ENCODE data around the gene RAB31.
"Not testable (repeated sequence)": the region's sequence is repeated elsewhere in the genome, so short reads cannot be mapped to it uniquely, and the experiment has no call there.

The RAB31 gene

DNA sequence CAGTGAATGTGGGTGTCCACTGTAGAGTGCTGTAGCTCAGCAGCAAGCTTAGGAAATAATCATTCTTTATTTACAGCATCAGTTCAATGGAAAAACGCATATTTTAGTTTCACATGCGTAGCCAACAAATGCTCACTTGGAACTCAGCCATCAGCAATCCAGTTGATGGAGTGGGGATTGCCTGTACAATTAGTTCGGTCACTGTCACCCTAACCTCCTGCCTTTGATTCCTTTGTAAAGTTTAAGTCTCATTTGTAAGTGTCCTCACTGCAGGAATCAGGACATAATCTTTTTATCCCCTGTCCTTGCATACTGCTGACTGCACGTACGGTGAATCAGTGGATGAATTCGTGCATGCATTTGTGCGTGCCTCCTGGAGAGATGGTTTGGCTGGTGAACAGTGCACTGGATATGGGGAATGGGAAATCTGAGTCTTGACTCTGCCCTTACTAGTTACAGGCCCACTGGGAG lies 55.9 kb downstream of the RAB31 start:
- peak; percentile 5 for DNase-seq

DNA sequence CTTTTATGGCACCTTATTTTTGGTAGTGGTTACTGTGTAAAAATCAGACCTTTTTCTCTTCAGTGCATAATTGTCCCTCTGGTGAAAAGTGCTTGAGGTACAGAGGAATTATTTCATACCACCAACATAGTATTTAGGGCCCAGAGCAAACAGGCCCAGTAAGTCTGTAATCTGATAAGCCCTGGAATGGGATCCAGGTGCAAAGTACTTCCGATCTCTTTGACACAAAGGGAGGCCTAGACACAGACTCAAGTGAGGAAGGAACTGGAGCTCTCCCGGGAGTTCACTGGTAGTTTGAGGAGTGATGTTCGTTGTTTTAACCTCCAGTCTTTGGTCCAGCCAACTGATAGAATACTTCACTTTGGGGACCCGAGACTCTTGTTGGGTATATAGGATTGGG lies 57.4 kb downstream of the RAB31 start:
- no peak for DNase-seq

DNA sequence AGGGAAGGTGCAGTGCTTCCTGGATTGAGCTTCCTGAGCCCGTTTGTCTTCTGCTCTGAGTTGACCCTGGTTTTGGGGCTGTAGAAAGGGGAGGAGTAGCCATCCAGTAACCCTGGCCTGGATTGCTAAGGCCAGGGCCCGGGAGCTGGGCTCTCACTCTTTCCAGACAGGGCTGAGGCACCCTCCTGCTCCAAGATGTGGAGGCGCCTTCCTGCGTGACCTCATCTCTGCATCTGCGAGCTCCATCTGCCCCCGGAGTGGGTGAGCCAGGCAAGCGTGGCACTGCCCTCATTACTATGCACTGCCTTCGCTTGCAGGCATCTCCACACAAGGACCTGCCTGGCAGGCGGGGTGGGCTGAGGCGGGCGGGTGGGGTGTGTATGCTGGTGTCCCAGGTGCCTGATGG lies 58.0 kb downstream of the RAB31 start:
- no peak for DNase-seq

DNA sequence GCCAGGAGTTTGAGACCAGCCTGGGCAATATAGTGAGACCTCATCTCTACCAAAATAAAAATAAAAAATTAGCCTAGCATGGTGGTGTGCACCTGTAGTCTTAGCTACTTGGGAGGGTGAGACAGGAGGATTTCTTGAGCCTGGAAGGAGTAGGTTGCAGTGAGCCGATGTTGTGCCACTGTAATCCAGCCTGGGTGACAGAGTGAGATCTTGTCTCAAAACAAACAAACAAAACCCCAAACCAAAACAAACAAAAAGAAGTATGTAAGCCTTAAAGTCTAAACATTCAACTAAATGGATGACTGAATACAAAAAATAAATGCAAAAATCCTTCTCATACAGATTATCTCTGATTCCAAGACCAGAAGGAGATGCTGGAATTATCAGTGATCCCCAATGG lies 58.6 kb downstream of the RAB31 start:
- no peak for DNase-seq

DNA sequence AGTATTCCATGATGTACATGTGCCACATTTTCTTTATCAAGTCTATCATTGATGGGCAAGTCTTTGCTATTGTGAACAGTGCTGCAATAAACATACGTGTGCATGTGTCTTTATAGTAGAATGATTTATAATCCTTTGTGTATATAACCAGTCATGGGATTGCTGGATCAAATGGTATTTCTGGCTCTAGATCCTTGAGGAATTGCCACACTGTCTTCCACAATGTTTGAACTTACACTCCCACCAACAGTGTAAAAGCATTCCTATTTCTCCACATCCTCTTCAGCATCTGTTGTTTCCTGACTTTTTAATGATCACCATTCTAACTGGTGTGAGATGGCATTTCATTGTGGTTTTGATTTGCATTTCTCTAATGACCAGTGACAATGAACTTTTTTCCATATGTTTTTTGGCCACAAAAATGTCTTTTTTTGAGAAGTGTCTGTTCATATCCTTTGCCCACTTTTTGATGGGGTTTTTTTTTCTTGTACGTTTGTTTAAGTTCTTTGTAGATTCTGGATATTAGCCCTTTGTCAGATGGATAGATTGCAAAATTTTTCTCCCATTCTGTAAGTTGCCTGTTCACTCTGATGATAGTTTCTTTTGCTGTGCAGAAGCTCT lies 60.1 kb downstream of the RAB31 start:
- not testable (repeated sequence) for DNase-seq

DNA sequence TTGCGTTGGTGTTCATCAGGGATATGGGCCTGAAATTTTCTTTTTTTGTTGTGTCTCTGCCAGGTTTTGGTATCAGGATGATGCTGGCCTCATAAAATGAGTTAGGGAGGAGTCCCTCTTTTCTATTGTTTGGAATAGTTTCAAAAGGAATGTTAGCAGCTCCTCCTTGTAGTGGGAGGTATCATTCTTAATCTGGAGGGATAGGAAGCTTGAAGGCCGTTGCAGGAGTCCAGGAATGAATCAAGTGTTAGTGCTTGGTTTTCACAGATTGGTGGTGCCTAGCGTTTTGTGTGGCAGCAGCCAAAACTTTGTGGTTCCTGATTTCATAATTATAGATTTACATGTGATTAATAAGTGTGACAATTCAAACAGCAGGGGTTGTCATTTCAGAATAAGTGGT lies 62.0 kb downstream of the RAB31 start:
- not testable (repeated sequence) for DNase-seq

DNA sequence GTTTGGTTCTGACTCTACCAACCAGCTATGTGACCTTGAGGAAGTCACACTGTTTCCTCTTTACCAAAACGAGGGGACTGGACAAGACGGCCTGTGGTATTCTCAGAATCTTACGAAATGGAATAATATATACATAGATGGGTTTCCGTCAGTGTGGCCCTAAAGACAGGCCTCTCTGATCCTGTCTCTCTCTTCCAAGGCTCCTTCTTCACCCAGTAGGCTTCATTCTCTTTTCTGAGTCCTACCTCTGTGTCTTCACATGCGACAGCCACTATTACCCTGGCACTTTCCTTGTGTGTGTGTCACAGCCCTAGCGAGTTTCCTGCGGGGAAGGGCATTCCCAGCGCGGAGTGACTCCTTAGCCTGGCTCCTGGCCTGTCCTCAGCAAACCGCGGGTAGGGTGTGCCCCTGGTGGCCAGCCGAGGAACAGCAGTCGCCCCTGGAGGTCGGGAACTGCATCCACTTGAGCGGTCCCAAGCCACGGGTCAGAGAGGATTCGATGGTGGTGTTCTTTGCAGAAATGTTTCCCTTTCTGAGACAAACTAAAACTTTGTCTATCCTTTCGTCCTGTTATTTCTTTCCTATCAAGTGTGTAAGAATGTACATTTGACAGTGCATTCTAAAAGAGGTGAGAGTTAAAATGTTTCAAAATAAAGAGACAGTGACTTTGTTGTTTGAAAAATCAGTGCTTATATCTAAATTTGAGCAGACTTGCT lies 63.3 kb downstream of the RAB31 start:
- no peak for DNase-seq

DNA sequence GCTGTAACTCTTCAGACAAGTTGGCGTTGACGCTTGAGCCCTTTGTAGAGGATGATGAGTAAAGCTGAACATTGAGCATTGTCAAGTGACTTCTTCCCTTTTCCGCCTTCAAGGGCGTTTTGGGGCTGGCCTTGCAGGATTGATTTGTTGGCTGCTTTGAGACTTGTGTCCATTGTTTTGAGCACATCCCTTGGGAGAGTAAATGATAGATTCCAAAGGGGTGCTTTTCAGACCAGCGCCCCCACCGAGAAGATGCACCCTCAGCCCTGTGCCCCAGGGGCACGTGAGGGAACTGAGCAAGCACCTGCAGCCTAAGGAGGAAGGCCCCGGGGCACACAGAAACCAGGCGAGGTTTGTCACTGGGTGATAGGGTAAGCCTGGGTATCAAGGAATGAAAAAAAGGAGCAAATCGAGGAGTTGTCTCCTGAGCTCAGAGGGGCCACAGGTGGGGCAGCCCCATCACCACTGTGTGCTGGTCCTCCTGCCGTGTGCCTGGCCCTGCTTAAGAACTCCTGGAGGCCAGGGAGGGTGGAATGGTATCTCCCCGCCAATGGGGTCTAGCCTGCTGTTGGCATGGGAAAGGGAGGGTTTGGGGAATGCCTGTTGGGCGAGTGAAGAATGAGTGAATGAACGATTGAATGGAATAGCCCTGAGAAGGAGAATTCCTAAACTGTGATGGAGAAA lies 64.0 kb downstream of the RAB31 start:
- DNase-seq = no peak

DNA sequence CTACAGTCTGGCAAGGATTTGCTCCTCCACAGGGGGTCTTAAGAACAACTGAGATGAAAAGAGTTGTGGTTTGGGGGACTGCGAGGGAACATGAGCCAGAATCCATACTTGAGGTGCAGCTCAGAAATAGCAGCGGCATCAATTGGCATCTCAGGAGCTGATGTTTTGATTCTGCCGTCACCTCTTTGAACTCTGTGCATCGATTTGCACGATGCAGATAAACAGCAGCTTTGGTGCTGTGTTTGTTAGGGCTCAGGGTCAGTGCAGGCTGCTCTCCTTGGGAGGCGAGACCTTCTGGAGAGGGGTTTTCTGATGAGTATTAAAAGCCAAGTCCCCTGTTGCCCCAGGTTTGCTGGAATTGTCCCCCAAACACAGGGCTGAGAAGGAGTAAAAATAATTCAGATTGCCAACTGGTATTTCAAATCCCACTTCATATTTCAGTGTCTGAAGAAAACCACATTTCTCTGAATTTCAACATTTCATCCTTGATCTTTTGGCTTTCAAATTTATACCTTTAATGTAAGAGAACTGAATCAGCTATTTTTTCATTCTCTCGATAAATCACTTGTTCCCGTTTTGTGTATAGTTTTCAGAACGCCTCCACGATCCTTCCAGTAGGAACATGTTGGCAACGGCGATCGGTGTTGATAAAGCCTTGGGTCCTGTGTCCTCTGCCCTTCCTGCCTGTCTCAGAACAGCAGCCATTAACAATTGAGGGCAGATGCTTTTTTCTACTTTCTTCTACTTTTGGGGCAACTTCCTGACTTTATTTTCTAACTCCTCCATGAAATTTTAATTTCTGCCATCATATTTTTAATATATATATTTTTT lies 65.0 kb downstream of the RAB31 start:
- no peak for DNase-seq

DNA sequence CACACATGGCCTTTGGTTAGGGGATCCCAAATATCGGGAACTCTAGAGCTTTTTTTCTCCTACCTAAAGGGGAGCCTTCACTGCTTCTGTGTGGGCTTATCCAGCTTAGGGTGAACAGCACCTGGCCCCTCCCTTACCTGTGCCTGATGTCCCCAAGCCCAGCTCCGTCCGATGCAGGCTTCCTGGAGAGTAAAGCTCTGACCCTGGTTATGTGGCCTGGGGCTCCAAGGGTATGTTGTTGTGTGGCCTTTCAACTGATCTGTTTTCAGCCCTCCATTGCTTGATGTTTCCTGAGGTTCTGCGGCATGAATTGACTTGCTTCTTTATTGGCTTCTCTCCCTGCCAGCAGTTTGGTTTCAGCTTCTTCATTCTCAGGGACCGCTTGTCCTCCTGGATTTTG lies 66.0 kb downstream of the RAB31 start:
- DNase-seq = no peak

DNA sequence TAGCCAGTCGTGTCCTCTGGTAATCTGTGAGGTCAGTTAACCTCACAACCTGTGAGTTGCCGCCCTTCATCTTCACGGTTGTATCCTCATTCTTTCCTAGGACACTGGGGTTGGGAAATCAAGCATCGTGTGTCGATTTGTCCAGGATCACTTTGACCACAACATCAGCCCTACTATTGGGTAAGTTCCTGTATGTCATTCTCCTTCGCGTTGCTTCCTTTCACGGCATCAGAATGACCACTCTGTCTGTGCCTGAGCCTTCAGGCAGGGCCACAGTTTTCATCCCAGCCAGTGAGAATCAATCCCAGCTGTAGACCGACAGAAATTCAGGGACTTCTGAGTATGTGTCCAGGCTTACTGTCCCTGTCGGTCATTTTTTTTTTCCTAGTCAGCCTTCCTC lies 67.1 kb downstream of the RAB31 start:
- no peak for DNase-seq

DNA sequence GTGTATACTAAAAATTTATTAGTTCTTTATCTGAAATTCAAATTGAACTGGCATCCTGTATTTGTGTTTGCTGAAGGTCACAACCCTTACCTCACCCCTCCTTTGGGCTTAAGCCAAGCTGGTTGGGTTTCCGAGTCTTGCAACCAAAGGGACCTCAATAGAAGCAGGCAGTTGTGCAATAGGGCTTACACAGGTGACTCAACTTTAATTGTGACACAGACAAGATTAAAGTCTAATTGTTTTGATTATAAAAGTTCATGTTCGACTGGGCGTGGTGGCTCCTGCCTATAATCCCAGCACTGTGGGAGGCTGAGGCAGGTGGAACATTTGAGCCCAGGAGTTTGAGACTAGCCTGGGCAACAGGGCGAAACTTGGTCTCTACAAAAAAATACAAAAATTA lies 71.5 kb downstream of the RAB31 start:
- DNase-seq = no peak

DNA sequence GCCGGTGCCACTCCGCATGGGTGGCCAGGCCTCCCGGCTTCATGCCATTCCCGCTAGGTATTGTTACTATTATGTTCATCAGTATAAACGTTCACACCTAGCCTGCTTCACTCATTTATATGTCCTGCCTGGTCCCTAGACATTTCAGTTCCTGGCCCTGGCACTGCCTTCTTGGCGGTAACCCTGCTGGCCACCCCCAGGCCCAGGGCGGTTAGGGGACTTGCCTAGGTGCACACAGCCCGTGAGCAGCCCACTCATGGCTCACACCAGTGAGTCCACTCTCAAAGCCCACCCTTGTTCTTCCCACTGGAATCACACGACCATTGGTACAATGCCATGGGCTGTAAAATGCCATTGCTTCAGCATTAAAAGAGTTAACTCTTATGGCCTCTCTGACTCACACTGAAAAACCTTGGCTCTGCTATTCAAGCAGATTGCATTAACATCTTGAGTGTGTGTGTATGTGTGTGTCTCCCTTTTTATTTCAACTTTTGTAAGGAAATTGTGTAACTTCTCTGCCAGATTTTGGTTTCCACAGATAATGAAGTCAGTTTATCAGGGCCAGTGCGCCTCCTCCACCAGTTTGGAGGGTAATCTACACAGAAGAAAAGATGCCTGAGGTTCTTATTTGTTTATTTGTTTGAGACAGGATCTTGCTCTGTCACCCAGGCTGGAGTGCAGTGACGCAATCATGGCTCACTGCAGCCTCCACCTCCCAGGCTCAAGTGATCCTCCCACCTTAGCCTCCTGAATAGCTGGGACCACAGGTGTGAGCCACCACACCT lies 74.2 kb downstream of the RAB31 start:
- DNase-seq = peak; percentile 3

DNA sequence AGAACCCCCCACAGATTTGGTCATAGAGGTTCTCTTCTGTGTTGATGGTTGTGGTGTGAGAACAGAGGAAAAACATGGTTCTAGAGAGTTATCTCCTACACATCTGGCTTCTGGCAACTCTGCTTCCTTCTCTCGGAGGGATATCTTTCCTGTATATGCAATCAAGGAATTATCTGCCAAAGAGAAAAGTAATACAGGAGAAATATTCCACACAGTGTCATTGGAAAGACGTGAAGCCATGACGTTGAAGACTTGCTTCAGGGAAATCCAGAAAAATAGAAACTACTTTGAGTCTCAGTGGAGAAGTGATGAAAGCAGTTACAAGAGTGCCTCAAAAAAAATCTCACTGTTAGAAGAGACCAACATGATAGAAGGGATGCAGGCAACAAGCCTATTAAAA lies 78.5 kb downstream of the RAB31 start:
- DNase-seq = no peak

DNA sequence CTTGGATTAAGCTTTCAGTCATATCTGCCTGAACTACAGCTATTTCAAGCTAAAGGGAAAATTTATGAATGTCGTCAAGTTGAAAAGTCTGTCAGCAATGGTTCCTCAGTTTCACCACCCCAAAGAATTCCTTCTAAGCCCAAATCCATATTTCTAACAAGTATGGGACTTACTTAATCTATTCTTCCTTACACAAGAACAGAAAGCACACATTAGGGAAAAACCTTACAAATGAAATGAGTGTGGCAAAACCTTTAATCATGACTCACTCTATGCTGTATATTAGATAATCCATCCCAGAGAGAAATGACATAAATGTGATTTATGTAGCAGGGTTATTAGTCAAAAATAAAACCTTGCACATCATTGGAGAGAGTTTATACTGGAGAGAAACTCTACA lies 78.9 kb downstream of the RAB31 start:
- DNase-seq = no peak

DNA sequence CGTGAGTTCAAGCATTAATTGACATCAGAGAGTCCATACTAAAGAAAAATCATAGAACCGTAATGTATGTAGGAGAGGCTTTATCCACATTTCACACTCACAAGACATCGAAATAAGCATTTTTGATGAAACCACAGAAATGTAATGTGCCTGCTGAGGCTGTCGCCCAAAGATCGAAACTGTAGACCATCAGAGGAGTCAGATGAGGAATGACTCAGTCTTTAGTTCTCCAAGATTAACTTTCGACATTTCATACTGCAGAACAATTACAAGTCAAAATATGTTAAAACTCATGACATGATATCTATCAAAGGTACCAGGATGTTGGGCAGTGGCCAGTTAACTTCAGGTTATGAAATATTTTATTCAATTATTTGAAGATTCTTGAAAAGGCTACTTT lies 79.6 kb downstream of the RAB31 start:
- DNase-seq = no peak

DNA sequence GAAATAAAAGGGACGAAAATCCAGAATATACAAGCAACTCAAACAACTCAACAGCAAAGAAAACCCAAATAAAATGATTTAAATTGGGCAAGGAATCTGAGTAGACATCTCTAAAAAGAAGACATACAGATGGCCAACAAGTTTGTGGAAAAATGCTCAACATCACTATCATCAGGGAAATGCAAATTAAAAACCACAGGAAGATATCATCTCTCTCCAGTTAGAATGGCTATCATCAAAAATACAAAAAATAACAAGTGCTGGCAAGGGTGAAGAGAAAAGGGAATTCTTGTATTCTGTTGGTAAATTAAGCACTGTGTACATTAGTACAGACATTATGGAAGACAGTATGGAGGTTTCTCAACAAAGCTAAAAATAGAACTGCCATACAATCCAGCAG lies 80.0 kb downstream of the RAB31 start:
- DNase-seq = no peak

DNA sequence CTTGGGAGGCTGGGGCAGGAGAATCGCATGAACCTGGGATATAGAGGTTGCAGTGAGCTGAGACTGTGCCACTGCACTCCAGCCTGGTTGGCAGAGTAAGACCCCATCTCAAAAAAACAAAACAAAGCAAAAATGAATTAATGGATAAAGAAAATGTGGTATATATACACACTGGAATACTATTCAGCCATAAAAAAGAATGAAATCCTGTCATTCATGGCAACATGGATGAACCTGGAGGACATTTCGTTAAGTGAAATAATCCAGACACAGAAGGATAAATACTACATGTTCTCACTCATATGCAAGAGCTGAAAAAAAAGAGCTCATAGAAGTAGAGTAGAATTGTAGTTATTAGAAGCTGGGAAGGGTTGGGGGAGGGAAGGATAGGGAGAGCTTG lies 80.8 kb downstream of the RAB31 start:
- DNase-seq = no peak

DNA sequence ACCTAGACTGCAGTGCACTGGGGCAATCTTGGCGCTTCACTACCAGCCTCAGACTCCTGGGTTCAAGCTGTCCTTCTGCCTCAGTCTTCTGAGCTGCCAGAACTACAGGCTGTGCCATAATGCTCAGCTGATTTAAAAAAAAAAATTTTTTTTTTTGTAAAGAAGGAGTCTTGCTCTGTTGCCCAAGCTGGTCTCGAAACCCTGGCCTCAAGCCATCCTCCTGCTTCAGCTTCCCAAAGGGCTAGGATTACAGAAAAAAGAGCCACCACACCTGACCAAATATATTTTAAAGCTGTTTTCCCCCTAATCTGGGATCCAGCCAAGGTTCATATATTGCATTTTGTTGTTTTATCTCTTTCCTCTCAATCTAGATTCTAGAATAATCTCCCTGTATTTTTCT lies 82.2 kb downstream of the RAB31 start:
- DNase-seq = no peak

DNA sequence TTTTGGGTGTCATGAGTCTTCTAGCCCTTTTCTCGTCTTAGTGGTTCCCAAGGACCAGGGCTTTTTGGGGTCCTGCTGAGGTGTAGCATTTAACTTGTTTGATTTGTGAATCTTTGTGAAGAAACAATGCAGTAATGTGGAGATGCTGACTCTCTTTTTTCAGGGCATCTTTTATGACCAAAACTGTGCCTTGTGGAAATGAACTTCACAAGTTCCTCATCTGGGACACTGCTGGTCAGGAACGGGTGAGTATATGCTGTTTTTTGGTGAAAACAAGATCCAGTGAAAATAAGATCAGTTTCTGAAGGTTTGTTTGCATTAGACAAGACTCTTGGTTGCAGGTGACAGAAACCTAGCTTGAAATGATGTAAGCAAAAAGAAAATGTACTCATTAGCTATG lies 83.9 kb downstream of the RAB31 start:
- no peak for DNase-seq

DNA sequence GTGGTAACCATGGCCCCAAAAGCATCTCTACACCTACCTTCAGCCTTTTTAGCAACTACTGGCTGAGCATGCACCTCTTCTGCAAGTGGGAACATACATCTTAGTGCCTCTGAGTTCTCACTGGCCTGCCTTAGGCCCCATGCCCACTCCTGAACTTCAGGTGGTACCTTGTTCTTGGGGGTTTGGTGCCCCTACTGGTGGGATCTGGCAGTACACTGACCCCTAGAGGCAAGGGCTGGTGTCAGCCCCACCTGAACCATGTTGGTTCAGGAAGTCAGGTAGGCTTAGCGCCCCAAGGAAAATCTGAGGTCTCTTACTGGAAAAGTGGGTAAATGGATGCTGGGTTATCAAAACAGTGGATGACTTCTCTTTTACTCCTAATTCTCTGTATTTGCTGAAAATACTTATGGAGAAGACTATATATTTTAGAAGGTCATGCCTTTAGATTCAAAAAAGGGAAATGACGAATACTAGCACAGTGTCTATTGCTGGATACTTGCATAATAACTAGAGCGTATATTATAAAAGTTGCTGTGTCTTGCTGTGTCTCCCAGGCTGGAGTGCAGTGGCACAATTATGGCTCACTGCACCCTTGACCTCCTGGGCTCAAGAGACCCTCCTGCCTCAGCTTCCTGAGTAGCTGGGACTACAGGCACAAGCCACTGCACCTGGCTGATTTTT lies 84.6 kb downstream of the RAB31 start:
- DNase-seq = peak; percentile 6

DNA sequence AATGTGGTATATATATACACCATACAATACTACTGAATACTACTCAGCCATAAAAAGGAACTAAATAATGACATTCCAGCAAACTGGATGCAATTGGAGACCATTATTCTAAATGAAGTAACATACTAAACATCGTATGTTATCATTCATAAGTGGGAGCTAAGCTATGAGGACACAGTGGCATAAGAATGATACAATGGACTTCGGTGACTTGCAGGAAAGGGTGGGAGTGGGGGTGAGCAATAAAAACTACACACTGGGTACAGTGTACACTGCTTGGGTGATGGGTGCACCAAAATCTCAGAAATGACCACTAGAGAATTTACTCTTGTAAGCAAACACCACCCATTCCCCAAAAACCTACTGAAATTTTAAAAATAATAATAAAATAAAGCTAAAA lies 87.9 kb downstream of the RAB31 start:
- DNase-seq = no peak

Data from NCI-H1694 treated with DMSO at 0.1 percent for 48 hours (cell line).